ENCODE data around the gene DLL1.

Gene DLL1

GRCh38 chr6:170244721-170245474, 46.0 kb downstream of the DLL1 start:
- TF ChIP-seq CTCF (IDR thresholded peaks at IDR 0.05), result no peak
- Histone ChIP-seq H3K4me3 (no peak overlapping the region), H3K27ac (no peak overlapping the region)
- no peak for DNase-seq (ENCODE audit: low spot score)

- no peak for DNase-seq (ENCODE audit: low spot score)
- no peak overlapping the region for H3K27ac ChIP-seq
- H3K4me3 ChIP-seq, result no peak overlapping the region
- no peak for TF ChIP-seq CTCF (IDR thresholded peaks at IDR 0.05)
Observed at GRCh38 chr6:170243791-170244291, 47.0 kb downstream of the DLL1 start.

GRCh38 chr6:170243386-170243785, 47.5 kb downstream of the DLL1 start:
- Histone ChIP-seq H3K27ac (no peak overlapping the region), H3K4me3 (no peak overlapping the region)
- no peak for TF ChIP-seq CTCF (IDR thresholded peaks at IDR 0.05)
- no peak for DNase-seq (ENCODE audit: low spot score)

- Histone ChIP-seq H3K27ac (no peak overlapping the region), H3K4me3 (no peak overlapping the region)
- TF ChIP-seq CTCF (IDR thresholded peaks at IDR 0.05), result no peak
- no peak for DNase-seq (ENCODE audit: low spot score)
Observed at GRCh38 chr6:170238741-170239565, 51.9 kb downstream of the DLL1 start.

- no peak overlapping the region for H3K4me3 ChIP-seq
- no peak for DNase-seq (ENCODE audit: low spot score)
- no peak for TF ChIP-seq CTCF (IDR thresholded peaks at IDR 0.05)
Observed at GRCh38 chr6:170237999-170238740, 52.7 kb downstream of the DLL1 start.

GRCh38 chr6:170236131-170236836, 54.6 kb downstream of the DLL1 start:
- H3K4me3 ChIP-seq, result no peak overlapping the region

More at GRCh38 chr6:170237999-170238740, 52.7 kb downstream of the DLL1 start:
- H3K27ac ChIP-seq, result no peak overlapping the region

More at GRCh38 chr6:170236131-170236836, 54.6 kb downstream of the DLL1 start:
- TF ChIP-seq CTCF (IDR thresholded peaks at IDR 0.05), result no peak
- H3K27ac ChIP-seq, result no peak overlapping the region
- no peak for DNase-seq (ENCODE audit: low spot score)

Data from coronary artery (tissue), 2 donors.